Panc1 (cell line): ENCODE data around the gene ELK4. TPM values are rescaled to one million over a fixed set of nuclear protein-coding genes. Genes with fewer than 3 reads are reported as not detected.
A peak's percentile ranks its signal among the peaks of the same experiment; 100 is the strongest.

Source experiments
- ATAC-seq: fragments of 200-7000 bp; cut with Tn5 transposase; 2 replicates; pipeline ENCODE4 v1.9.1; 2020; ENCODE audit warnings: mild to moderate bottlenecking, moderate library complexity
- BruUV-seq: library from RNA; stranded (reverse); fragments of 400-500 nt; replicated peaks from 2 replicates; lab custom pipeline; 2021; lab: Mats Ljungman, UMichigan
- CTCF ChIA-PET: fragments of 300-600 bp; sonication (Branson Sonifier 250); formaldehyde crosslinking; loops from one replicate; lab custom pipeline; 2022; ENCODE audit warnings: antibody characterized with exemption; lab: Charles Lee
- POLR2A ChIA-PET: fragments of 300-600 bp; sonication (Branson Sonifier 250); formaldehyde crosslinking; loops from one replicate; lab custom pipeline; 2022; ENCODE audit warnings: antibody characterized with exemption; lab: Charles Lee
- DNase-seq: peaks from one replicate; pipeline ENCODE4 v3.0.0-alpha.2; 2010; ENCODE audit warnings: low read depth, low spot score
- H3K27ac ChIP-seq: 2 replicates; pipeline ENCODE4 v1.5.1; 2011; ENCODE audit warnings: mild to moderate bottlenecking, low read length, inconsistent platforms
- H3K27me3 ChIP-seq: fragments of 200-500 bp; sonication (Bioruptor generic); 2 replicates; pipeline ENCODE4 v1.6.0; 2014; ENCODE audit warnings: low read length, inconsistent platforms; ENCODE audit not compliant: control insufficient read depth, insufficient read depth
- H3K36me3 ChIP-seq: fragments of 200-500 bp; sonication (Bioruptor generic); 2 replicates; pipeline ENCODE4 v1.5.1; 2014; ENCODE audit warnings: inconsistent platforms, mild to moderate bottlenecking, low read length, moderate library complexity; ENCODE audit not compliant: control insufficient read depth, insufficient read depth
- H3K4me1 ChIP-seq: 2 replicates; pipeline ENCODE4 v1.5.1; 2011; ENCODE audit warnings: inconsistent platforms, mild to moderate bottlenecking, low read length, moderate library complexity; ENCODE audit not compliant: control insufficient read depth, insufficient read depth
- H3K4me3 ChIP-seq, 2 experiments: 2 replicates each; pipeline ENCODE4 v1.5.1; 2011 to 2012; ENCODE audit warnings: low read depth in 2 of 2, low read length in 2 of 2, mild to moderate bottlenecking in 2 of 2, inconsistent platforms in 1 of 2, moderate library complexity in 1 of 2
- H3K9me3 ChIP-seq: fragments of 200-500 bp; sonication (Bioruptor generic); 2 replicates; pipeline ENCODE4 v1.5.1; 2014; ENCODE audit warnings: low read depth, mild to moderate bottlenecking, inconsistent platforms, low read length, moderate library complexity; ENCODE audit not compliant: control insufficient read depth, insufficient read depth
- POLR2AphosphoS5 ChIP-seq: IDR thresholded peaks from 2 replicates; pipeline ENCODE4 v1.6.1; 2012; ENCODE audit warnings: mild to moderate bottlenecking, low read depth, low read length, moderate library complexity
- SIN3A ChIP-seq: IDR thresholded peaks from 2 replicates; pipeline ENCODE4 v1.6.1; 2012; ENCODE audit warnings: low read depth, mild to moderate bottlenecking, low read length, moderate library complexity, borderline replicate concordance; ENCODE audit not compliant: insufficient read depth
- TCF7L2 ChIP-seq: IDR thresholded peaks from 2 replicates; pipeline ENCODE4 v1.6.1; 2011; ENCODE audit warnings: mild to moderate bottlenecking, low read depth, low read length, inconsistent platforms
- in situ Hi-C: cut with HindIII; loops from 2 replicates; pipeline ENCODE4 v1.10.0; 2016; ENCODE audit warnings: low sequenced_read_pairs, low pct_unique_long_range_greater_than_20kb
- intact Hi-C: fragments of 100-400 bp; cut with micrococcal nuclease; formaldehyde crosslinking; loops from one replicate; pipeline ENCODE4 v1.10.0; 2022; ENCODE audit not compliant: unreplicated experiment
- total RNA-seq: library from RNA; stranded (reverse); gene quantifications from one replicate; pipeline ENCODE4 v1.2.1, GENCODE V29; 2021; ENCODE audit not compliant: unreplicated experiment
- TF ChIP-seq, protein P1 (sequence below), 2 experiments: IDR thresholded peaks; 2 replicates each; pipeline ENCODE4 v1.6.1; 2011 to 2012; ENCODE audit warnings: low read depth in 2 of 2, control low read depth in 1 of 2, low read length in 1 of 2, mild to moderate bottlenecking in 1 of 2, moderate library complexity in 1 of 2; ENCODE audit not compliant: insufficient read depth in 1 of 2
- TF ChIP-seq, protein P2 (sequence below): fragments of 450-650 bp; IDR thresholded peaks from 2 replicates; pipeline ENCODE4 v1.5.1; 2017; ENCODE audit warnings: mild to moderate bottlenecking

ELK4 gene
- total RNA-seq, 1 experiment from 2014 or later = 54.6 TPM

DNA sequence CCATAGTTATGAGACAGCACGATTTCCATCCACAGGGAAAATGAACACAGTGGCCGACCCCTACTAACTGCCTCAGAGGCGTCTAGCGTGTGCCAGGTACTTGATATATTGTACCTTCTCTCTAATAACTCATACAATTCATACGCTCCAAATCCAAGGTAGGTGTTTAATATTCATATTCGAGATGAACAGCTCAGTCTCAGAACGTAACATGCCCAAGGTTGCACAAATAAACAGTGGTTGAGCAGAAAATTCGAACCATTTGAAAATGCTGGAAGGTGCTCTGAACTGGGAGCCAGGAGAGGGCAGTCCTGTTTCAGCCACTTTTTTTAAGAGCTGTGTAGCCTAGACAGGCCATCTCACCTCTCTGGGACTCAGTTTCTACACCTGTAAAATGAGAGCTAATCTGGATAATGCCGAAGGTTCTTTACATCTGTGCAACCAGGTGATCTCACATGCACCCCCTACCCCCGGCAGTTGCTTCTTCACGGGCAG is 40.6 kb upstream of the ELK4 start:
- DNase-seq = no peak
- peak; percentile 48 for ATAC-seq
- peak overlapping the region; percentile 2; the same call in 1 of the 2 replicates for H3K27ac ChIP-seq
- H3K4me3 ChIP-seq = no peak overlapping the region
- intact Hi-C loops = loop anchor here (5.0 kb wide), 1 partner anchor 40 kb away; no protein-coding TSS in a partner anchor
- ChIA-PET POLR2A (interaction anchor here (0.6 kb wide), 1 partner anchor 24 kb away, joined by 3 read pairs; no protein-coding TSS in a partner anchor), CTCF (interaction anchor here (0.6 to 1.1 kb wide), 5 partner anchors 13 to 305 kb away, joined by 3 to 6 read pairs (median 3); partner anchors contain the start of gene RAB29)
- H3K27me3 ChIP-seq = no peaks in the 10 kb centered on the region
- in situ Hi-C loops = no loop called here
- BruUV-seq = no TSS peak
- no peaks in the 10 kb centered on the region for H3K9me3 ChIP-seq
- no peaks in the 10 kb centered on the region for H3K36me3 ChIP-seq
- peaks cover 34% of the 10 kb centered on the region for H3K4me1 ChIP-seq
- TF ChIP-seq, protein P1, sequence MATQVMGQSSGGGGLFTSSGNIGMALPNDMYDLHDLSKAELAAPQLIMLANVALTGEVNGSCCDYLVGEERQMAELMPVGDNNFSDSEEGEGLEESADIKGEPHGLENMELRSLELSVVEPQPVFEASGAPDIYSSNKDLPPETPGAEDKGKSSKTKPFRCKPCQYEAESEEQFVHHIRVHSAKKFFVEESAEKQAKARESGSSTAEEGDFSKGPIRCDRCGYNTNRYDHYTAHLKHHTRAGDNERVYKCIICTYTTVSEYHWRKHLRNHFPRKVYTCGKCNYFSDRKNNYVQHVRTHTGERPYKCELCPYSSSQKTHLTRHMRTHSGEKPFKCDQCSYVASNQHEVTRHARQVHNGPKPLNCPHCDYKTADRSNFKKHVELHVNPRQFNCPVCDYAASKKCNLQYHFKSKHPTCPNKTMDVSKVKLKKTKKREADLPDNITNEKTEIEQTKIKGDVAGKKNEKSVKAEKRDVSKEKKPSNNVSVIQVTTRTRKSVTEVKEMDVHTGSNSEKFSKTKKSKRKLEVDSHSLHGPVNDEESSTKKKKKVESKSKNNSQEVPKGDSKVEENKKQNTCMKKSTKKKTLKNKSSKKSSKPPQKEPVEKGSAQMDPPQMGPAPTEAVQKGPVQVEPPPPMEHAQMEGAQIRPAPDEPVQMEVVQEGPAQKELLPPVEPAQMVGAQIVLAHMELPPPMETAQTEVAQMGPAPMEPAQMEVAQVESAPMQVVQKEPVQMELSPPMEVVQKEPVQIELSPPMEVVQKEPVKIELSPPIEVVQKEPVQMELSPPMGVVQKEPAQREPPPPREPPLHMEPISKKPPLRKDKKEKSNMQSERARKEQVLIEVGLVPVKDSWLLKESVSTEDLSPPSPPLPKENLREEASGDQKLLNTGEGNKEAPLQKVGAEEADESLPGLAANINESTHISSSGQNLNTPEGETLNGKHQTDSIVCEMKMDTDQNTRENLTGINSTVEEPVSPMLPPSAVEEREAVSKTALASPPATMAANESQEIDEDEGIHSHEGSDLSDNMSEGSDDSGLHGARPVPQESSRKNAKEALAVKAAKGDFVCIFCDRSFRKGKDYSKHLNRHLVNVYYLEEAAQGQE (IDR thresholded peaks at IDR 0.05; ENCODE audit: insufficient read depth in 1 of 2, low read depth in 2 of 2, low read length in 1 of 2) = no peak
- TF ChIP-seq, protein P2, sequence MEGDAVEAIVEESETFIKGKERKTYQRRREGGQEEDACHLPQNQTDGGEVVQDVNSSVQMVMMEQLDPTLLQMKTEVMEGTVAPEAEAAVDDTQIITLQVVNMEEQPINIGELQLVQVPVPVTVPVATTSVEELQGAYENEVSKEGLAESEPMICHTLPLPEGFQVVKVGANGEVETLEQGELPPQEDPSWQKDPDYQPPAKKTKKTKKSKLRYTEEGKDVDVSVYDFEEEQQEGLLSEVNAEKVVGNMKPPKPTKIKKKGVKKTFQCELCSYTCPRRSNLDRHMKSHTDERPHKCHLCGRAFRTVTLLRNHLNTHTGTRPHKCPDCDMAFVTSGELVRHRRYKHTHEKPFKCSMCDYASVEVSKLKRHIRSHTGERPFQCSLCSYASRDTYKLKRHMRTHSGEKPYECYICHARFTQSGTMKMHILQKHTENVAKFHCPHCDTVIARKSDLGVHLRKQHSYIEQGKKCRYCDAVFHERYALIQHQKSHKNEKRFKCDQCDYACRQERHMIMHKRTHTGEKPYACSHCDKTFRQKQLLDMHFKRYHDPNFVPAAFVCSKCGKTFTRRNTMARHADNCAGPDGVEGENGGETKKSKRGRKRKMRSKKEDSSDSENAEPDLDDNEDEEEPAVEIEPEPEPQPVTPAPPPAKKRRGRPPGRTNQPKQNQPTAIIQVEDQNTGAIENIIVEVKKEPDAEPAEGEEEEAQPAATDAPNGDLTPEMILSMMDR = peak; percentile 72
- no peak for TF ChIP-seq TCF7L2
- TF ChIP-seq POLR2AphosphoS5 = no peak
- no peak for TF ChIP-seq SIN3A

DNA sequence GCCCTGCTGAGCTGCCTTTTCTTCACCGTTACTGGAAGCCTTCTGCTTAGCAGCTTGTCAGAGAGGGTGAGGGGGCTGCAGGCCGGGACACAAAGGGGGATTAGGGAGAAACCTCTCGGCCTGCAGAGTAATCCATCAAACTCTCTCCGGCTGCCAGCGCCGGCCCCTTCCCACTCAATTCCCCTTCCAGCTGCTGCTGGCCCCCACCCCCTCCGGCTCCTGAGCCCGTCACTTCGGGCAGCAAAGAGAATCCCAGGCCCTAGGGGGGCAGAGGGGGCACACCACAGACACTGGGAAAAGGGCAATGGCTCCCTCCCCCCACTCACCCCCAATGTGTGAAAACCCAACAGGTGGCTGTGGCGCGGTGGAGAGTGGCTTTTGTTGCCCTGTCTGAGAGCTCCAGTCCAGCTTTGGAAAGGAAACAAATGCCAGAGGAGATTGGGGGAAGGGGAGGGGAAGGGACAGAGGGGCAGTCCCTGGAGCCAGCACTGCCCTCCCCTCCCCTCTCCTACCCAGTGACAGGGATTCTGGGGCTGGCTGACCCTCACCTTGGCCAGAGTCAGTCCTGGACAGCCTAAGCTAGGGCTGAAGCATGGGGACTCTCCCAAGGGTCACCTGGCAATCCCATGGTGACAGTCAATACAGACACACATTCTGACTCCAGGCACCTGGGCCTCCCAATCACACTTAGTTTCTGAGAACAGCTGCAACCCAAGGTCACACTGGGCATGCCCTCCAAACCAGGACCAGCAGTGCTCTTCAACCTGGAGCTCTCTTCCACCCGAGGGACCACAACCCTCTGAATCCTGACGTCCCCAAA is 39.0 kb upstream of the ELK4 start:
- no peak overlapping the region for H3K27ac ChIP-seq
- TF ChIP-seq, protein P2 = no peak
- TF ChIP-seq TCF7L2 (no peak), SIN3A (no peak), POLR2AphosphoS5 (no peak)
- TF ChIP-seq, protein P1 (IDR thresholded peaks at IDR 0.05; ENCODE audit: insufficient read depth in 1 of 2, low read depth in 2 of 2, low read length in 1 of 2) = no peak
- DNase-seq (no peak), ATAC-seq (no peak; the same call in 1 of the 2 replicates)
- CTCF ChIA-PET = no interaction called here
- peaks cover 34% of the 10 kb centered on the region for H3K4me1 ChIP-seq
- H3K4me3 ChIP-seq = no peak overlapping the region
- intact Hi-C loops = loop anchor here (5.0 kb wide), 1 partner anchor 41 kb away; no protein-coding TSS in a partner anchor
- in situ Hi-C loops = no loop called here
- H3K9me3 ChIP-seq = no peaks in the 10 kb centered on the region
- no TSS peak for BruUV-seq
- POLR2A ChIA-PET = interaction anchor here (0.6 kb wide), 1 partner anchor 41 kb away, joined by 3 read pairs; no protein-coding TSS in a partner anchor
- no peaks in the 10 kb centered on the region for H3K27me3 ChIP-seq
- H3K36me3 ChIP-seq = no peaks in the 10 kb centered on the region
